GM19452 (cell line): ENCODE data around the gene CCDC106.

Source experiments
- ATAC-seq: cut with Tn5 transposase; IDR thresholded peaks from one replicate; pipeline ENCODE4 v1.9.1; 2021; ENCODE audit not compliant: unreplicated experiment

The CCDC106 gene

DNA sequence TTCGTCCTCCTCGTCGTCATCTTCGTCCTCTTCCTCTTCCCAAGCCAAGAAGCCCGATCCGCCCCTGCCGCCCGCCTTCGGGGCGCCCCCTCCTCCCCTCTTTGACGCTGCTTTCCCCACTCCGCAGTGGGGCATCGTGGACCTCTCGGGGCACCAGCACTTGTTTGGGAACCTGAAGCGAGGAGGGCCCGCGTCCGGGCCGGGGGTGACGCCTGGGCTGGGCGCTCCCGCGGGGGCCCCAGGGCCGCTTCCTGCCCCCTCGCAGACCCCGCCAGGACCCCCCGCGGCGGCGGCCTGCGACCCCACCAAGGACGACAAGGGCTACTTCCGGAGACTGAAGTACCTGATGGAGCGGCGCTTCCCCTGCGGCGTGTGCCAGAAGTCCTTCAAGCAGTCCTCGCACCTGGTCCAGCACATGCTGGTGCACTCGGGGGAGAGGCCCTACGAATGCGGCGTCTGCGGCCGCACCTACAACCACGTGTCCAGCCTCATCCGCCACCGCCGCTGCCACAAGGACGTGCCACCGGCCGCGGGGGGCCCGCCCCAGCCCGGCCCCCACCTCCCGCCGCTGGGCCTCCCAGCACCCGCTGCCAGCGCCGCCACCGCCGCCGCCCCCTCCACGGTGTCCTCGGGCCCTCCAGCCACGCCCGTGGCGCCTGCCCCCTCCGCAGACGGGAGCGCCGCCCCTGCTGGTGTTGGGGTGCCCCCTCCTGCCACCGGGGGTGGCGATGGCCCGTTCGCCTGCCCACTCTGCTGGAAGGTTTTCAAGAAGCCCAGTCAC lies 33.9 kb upstream of the CCDC106 start:
- ATAC-seq, result no peak

DNA sequence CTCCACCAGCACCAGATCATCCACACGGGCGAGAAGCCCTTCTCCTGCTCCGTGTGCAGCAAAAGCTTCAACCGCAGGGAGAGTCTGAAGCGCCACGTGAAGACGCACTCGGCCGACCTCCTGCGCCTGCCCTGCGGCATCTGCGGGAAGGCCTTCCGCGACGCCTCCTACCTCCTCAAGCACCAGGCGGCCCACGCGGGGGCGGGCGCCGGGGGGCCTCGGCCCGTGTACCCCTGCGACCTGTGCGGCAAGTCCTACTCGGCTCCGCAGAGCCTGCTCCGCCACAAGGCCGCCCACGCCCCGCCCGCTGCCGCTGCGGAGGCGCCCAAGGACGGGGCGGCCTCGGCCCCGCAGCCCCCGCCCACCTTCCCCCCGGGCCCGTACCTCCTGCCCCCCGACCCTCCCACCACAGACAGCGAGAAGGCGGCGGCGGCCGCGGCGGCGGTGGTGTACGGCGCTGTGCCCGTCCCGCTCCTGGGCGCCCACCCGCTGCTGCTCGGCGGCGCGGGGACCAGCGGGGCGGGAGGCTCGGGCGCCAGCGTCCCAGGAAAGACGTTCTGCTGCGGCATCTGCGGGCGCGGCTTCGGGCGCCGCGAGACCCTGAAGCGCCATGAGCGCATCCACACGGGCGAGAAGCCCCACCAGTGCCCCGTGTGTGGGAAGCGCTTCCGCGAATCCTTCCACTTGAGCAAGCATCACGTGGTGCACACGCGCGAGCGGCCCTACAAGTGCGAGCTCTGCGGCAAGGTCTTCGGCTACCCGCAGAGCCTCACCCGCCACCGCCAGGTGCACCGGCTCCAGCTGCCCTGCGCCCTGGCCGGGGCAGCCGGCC lies 33.1 kb upstream of the CCDC106 start:
- ATAC-seq, result no peak

DNA sequence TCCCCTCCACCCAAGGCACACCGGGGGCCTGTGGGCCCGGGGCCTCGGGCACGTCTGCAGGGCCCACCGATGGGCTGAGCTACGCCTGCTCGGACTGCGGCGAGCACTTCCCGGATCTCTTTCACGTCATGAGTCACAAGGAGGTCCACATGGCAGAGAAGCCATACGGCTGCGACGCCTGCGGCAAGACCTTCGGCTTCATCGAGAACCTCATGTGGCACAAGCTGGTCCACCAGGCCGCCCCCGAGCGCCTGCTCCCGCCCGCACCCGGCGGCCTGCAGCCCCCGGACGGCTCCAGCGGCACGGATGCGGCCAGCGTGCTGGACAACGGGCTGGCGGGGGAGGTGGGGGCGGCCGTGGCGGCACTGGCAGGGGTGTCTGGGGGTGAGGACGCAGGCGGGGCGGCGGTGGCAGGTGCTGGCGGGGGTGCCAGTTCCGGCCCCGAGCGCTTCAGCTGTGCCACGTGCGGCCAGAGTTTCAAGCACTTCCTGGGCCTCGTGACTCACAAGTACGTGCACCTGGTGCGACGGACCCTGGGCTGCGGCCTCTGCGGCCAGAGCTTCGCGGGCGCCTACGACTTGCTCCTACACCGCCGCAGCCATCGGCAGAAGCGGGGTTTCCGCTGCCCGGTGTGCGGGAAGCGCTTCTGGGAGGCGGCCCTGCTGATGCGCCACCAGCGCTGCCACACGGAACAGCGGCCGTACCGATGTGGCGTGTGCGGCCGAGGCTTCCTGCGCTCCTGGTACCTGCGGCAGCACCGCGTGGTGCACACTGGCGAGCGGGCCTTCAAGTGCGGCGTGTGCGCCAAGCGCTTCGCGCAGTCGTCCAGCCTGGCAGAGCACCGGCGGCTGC lies 32.2 kb upstream of the CCDC106 start:
- no peak for ATAC-seq

- ATAC-seq, result no peak
These were observed 31.6 kb upstream of the CCDC106 start for GRCh38 chr19:55616395-55616875.

GRCh38 chr19:55617426-55617825 lies 30.6 kb upstream of the CCDC106 start:
- ATAC-seq, result no peak

DNA sequence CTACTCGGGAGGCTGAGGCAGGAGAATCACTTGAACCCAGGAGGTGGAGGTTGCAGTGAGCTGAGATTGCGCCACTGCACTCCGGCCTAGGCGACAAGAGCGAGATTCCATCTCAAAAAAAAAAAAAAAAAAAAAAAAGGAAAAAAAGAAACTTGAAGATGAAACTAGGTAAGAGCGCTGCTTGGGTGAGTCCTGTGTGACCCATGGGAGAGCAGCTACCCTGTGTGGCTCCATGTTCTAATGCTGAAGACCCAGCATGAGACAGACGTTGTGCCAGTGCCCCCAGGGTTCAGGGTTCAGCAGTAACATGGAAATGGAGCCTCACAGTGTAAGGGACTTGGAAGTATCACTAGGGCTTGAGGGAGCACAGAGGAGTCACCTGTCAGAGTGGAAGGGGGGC lies 29.6 kb upstream of the CCDC106 start:
- ATAC-seq, result no peak

DNA sequence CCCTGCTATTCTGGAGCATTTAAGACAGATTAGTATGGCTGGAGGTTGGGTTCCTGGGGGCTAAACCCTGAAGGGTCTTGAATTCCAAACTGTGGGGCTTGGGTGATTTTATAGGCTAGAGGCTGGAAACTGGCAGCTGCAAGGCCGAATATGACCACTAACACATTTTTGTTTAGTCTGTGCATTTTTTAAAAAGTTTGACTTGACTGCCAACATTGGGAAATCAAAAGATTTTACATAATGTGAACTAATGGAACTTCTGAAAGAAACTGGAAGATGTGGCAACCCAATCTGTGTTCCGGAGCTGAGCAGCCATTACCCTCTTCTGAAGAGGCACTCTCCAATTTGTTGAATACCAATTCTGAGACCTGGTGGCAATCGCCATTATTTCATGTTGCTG lies 28.7 kb upstream of the CCDC106 start:
- no peak for ATAC-seq

DNA sequence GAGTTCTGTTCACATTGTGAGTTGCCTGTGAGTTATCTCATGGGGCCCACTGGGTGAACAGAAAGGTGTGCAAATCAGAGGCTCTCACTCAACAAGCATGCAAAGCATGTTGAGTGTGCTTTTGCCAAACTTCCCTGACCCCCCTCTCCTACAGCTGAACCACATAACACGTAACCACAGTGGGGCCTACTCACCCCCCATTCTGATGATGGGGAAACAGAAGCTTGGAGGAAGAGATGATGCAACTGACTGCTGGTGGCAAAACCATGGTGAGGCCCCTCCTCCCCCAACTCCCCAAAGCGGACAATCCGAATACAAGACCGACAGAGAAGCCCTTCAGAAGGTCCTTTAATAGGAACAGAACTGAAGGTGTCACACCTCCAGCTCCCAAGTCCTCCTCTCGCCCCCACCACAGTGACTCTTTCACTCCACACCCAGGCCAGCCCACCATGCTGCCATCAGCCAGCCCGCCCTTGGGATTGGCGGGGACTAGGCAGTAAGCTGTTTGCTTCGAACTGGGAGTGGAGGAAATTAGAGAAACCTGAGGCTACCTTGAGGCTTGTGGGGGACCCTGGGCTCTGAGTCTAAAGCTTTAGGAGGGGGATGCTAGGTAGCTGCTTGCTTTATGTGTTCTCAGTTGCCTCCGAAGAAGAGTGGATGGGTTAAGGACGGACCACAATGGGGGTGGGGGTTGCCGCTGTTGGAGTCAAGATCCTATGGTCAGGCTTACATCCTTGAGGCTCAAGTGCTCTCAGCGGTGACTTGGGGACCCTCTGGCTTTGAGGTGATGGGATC lies 27.4 kb upstream of the CCDC106 start:
- no peak for ATAC-seq

DNA sequence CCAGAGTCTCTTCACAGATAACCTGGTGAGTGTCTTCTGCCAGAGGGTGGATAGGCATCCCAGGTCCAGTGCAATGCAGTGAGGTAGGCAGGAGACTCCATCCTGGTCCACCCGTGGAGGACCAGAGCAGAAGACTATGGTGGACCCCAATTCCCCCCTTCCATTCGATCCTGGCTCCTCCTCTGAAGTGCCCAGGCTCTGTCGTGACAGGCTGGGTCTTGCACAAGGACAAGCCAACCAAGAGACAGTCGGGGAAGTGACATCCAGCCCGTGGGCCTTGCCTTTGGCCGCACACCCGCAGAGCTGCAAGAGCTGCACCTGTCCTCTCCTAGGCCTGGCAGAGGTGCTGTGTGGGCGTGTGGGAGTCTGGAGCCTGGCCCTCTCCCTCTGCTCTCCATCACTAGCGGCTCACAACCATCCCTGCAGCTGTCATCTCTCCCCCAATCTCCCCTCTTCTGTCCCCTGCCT lies 26.8 kb upstream of the CCDC106 start:
- no peak for ATAC-seq

GRCh38 chr19:55621673-55622231 lies 26.3 kb upstream of the CCDC106 start:
- no peak for ATAC-seq

DNA sequence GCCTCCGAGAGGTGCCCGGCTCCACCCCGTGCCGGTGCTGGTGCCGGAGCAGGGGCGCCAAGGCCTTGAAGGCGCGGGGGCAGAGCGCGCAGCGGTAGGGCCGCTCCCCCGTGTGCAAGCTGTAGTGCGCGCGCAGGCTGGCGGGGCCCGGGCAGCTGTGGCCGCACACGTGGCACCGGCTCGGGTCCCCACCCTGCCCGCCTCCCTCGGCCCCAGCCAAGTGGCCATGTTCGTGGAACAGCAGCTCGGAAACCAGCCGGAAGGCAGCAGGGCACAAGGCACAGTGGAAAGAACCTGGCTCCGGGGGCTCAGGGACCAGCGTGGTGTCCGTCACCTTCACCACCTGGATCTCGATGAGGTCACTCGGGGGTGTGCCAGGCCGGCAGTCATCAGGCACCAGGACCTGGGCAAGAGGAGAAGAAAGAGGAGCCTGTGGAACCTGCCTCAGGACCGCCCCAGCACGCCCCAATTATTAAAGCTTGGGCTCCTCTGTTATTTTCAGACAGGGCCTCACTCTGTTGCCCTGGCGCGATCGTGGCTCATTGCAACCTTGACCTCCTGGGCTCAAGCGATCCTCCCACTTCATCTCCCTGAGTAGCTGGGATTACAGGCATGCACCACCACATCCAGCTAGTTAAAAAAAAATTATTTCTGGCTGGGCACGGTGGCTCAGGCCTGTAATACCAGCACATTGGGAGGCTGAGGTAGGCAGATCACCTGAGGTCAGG lies 25.6 kb upstream of the CCDC106 start:
- no peak for ATAC-seq

DNA sequence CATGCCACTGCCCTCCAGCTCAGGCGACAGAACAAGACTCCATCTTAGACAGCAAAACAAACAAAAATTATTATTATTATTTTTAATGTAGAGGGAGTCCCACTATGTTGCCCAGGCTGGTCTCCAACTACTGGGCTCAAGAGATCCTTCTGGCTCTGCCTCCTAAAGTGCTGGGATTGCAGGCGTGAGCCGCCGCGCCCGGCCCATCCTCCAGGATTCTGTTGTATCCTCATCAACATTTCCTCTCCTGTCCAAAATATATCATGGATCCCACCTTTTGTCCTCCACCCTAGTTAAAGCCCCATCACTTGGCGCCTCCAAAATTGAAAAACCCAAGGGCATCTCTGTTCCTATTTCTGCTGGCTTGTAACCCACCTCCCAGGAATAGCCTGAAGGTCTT lies 24.9 kb upstream of the CCDC106 start:
- no peak for ATAC-seq

DNA sequence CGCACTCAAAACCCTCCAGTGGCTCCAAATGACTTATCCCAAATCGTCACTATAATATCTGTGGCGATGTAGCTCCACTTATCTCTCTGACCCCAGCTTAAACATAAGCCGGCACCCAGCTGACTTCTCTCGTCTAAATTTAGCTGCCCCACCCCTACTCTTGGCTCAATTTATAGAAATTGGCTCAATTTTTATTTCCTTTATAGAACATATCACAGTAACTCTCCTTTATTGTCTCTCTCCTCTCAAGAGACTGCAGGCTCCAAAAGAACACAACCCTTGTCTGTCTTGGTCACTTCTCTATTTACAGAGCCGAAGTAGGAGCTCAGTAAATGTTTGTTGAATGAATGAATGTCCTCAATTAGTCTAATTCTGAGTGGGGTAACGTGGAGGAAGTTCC lies 24.5 kb upstream of the CCDC106 start:
- ATAC-seq, result no peak

GRCh38 chr19:55624109-55625003 lies 23.7 kb upstream of the CCDC106 start, which contains the start of gene ZNF784:
Gene ZNF784, minus strand, starts transcription at chr19:55624566. Its CDS starts 5 bp downstream, at chr19:55624561.
- no peak for ATAC-seq

GRCh38 chr19:55625004-55625326 lies 23.0 kb upstream of the CCDC106 start:
- no peak for ATAC-seq

- ATAC-seq, result no peak
These were observed 21.7 kb upstream of the CCDC106 start for GRCh38 chr19:55626350-55626749.

DNA sequence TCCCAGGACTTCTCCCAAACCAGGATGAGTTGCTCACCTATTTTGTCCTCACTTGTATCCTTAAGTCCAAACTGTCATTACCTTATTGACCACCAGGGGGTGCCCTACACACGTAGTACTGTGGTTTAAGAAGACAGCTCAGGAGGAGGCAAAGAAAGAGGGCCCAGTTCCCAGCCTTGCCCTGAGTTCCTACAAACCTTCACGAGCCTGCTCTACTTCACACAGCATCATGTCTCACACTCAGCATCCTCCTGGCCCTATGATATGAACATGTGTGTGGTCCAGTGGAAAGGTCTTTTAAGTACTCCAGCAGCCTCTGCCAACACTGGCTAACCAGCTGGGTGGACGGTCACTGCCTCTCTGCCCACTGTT lies 15.6 kb upstream of the CCDC106 start:
- no peak for ATAC-seq

DNA sequence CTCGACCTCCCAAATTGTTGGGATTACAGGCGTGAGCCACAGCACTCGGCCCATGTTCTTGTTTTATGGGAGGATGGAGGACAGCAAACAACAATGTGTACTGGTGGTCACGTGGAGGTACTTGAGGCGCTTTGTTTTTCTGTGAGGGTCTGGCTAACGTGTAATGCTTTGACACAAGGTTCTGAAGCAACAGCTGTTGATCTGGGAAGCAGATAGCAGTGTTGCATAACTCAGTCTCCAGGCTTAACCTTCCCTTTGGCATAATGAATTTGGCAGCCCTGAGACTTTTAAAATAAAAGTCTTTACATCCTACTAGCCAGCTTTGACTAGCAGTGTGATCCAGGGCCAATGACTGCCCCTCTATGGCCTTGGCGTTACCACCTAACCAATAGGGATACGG lies 14.2 kb upstream of the CCDC106 start:
- ATAC-seq, result no peak

- no peak for ATAC-seq
These were observed 12.7 kb upstream of the CCDC106 start for GRCh38 chr19:55635334-55635717.
